ENCODE data around the gene NSG2.

Gene NSG2

DNA sequence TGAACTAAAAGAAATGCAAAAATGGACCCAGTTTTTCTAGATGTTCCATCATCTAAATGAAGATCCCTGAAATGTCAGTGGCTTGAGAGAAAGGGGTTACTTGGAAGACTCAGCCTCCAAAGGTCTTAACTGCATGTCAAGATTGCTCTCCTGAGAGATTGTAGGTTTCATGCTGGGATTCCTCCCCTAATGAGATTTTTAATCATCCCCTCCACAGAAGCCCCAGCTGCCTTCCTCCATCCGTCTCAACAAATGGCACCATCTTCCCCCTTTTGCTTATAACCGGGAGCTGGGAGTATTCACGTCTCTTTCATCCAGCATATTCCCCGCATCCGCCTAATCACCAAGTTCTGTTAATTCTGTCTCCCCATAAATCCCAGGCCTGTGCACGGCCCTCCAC is 104.5 kb downstream of the NSG2 start:
- DNase-seq (ENCODE audit: low read depth, low spot score): no peak

DNA sequence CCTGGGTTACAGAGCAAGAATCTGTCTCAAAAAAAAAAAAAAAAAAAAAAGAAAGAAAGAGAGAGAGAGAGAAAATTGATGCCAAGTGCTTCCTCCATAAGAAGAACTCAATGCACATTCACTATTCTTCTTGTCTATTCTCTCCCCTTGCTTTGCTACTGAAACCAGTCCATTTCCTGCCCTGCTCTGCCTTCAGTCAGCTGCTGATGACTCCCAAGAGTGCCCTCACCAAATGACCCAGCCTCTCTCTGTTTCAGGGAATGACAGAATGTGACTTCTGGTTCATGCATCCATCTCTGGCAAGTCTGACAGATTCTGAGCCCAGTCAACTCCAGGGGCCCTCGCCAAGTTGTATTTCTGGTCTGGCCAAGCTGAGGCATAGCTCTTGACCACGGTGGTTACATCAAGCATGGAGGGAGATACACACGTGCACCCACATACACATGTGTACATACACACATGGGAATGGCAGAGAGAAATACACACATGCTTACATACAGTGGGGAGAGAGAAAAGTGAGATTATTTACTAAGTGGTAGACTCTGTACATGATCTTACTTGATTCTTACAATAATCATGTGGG is 106.2 kb downstream of the NSG2 start:
- DNase-seq (ENCODE audit: low read depth, low spot score): no peak

DNA sequence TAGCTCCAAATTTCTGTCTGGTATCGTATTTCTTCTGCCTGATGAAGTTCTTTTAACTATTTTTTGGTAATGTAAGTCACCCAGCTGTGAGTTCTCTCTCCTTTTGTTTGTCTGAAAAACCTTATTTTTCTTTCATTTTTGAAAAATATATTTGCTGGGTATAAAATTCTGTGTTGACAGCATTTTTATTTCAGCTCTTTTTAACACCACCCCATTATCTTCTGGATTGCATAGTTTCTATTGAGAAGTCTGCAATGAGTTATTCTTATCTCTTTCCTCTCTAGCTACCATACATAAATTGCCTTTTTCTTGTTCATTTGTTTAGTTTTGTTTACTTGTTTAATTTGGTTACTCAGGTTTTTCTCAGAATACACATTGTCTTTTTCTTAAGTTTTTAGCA is 109.1 kb downstream of the NSG2 start:
- DNase-seq (ENCODE audit: low read depth, low spot score): no peak

DNA sequence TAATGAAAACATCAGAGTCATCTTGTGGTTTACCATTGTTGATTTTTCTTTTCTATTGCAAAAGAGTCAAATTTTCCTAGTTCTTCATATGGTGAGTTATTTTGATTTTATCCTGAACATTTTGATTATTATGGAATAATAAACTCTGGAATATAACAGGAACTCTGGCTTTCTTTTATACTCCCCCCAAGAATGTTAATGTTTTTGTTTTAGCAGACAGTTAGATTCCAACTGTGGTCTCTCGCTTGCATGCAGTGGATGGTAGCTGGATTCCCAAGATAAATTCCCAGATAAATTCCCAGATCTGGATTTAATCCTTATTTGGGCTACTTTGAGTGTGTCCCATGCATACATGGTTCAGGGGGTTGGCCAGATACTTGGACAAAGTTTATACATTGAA is 109.8 kb downstream of the NSG2 start:
- no peak for DNase-seq (ENCODE audit: low read depth, low spot score)

DNA sequence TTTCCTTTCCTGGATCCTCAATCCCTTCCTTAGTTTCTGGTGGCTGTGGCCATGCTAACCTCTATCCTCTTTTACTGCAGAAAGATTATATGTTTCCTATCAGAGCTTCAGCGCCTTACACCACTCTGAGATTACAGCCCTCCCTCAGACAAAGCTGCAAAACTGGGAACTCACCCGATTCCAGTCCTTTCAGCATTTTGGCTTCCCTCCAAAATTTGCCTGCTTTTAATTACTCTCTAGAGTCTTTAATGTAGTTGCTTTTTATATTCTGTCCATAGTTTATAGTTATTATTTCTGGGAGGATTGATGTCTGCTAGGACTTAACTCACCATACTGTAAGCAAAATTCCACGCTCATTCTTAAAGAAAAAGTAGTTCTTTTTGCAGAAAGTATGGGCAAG is 110.2 kb downstream of the NSG2 start:
- no peak for DNase-seq (ENCODE audit: low read depth, low spot score)

DNA sequence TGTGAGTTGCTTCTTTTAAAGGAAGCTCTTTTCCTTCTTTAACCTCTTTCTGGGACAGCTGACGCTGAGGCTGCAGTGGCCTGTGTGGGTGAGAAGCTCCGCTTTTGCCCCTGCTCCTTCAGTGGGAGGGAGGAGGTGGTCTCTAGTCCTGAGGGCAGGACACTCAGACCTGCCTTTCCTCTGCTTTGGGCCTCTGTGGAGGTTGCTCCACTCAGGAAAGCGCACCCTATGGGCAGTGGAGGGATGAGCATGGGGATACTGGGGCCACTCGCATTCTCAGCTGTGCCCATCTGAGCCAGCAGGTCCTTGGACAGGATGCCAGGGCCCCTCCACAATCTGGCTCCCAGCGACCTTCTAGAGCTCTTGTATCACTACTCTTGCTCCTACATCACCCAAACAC is 111.5 kb downstream of the NSG2 start:
- no peak for DNase-seq (ENCODE audit: low read depth, low spot score)
